ENCODE measurements around the gene RDH16.

- TF ChIP-seq CTCF (IDR thresholded peaks at IDR 0.05), result peak in 1 of 6 experiments; percentile 9
- no peak for TF ChIP-seq POLR2A (IDR thresholded peaks at IDR 0.05)
- TF ChIP-seq POLR2AphosphoS5 (IDR thresholded peaks at IDR 0.05), result no peak
Measured at GRCh38 chr12:57006809-57007475, 49.5 kb upstream of the RDH16 start.
